ENCODE data around the gene PIM2. TPM values are rescaled to one million over a fixed set of nuclear protein-coding genes. Genes with fewer than 3 reads are reported as not detected.
A peak's percentile ranks its signal among the peaks of the same experiment; 100 is the strongest.
"Not testable (repeated sequence)": the region's sequence is repeated elsewhere in the genome, so short reads cannot be mapped to it uniquely, and the experiment has no call there.

Gene PIM2
- total RNA-seq, 1 donor from 2014 or later: 5.1 TPM

DNA sequence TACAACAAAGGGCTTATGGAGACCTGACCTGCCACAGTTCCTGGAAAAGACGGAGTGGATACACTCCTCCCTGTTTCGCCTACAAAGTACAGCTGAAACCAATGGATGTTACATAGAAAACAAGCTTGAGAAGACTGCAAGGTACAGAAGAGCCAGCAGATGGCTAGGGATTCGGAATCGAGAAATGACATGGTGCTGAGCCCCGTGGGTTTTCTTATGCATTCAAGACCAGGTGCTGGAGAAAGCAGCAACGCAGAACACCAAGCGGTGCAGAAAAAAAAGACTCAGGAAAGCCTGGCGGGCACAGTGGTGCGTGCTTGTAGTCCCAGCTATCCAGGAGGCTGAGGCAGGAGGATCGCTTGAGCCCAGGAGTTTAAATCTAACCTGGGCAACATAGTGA, 35.1 kb downstream of the PIM2 start:
- Mint-ChIP-seq H3K9me3 (ENCODE audit: low read depth) (peaks cover 2% of the 10 kb centered on the region), H3K27ac (ENCODE audit: unreplicated experiment) (no peak overlapping the region), H3K36me3 (ENCODE audit: low read depth) (no peaks in the 10 kb centered on the region), H3K4me3 (ENCODE audit: unreplicated experiment) (no peak overlapping the region), H3K27me3 (ENCODE audit: low read depth) (no peaks in the 10 kb centered on the region), H3K4me1 (ENCODE audit: low read depth) (no peaks in the 10 kb centered on the region)
- DNase-seq (ENCODE audit: low spot score): peak; percentile 29
- TF ChIP-seq, protein P1, sequence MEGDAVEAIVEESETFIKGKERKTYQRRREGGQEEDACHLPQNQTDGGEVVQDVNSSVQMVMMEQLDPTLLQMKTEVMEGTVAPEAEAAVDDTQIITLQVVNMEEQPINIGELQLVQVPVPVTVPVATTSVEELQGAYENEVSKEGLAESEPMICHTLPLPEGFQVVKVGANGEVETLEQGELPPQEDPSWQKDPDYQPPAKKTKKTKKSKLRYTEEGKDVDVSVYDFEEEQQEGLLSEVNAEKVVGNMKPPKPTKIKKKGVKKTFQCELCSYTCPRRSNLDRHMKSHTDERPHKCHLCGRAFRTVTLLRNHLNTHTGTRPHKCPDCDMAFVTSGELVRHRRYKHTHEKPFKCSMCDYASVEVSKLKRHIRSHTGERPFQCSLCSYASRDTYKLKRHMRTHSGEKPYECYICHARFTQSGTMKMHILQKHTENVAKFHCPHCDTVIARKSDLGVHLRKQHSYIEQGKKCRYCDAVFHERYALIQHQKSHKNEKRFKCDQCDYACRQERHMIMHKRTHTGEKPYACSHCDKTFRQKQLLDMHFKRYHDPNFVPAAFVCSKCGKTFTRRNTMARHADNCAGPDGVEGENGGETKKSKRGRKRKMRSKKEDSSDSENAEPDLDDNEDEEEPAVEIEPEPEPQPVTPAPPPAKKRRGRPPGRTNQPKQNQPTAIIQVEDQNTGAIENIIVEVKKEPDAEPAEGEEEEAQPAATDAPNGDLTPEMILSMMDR (IDR thresholded peaks at IDR 0.05): no peak

DNA sequence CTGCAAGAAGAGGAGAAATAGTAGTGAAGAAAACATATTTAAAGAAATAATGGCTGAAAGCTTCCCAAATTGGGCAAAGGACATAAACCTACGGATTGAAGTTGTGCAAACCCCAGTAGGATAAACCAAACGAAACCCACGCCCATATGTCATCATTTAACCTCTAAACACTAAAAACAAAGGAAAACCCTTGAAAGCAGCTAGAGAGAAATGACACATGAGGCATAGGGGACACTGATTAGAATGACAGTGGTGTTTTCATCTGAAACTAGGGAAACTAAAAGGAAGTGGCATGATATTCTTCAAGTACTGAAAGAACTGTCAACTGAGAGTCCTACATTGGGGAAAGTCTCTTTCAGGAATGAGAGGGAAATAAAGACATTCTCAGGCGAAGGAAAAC, 41.9 kb downstream of the PIM2 start:
- H3K4me3 Mint-ChIP-seq (ENCODE audit: unreplicated experiment); H3K27ac Mint-ChIP-seq (ENCODE audit: unreplicated experiment); H3K27me3 Mint-ChIP-seq (ENCODE audit: low read depth); H3K36me3 Mint-ChIP-seq (ENCODE audit: low read depth); H3K4me1 Mint-ChIP-seq (ENCODE audit: low read depth); DNase-seq (ENCODE audit: low spot score): not testable (repeated sequence)
- peaks cover 14% of the 10 kb centered on the region for H3K9me3 Mint-ChIP-seq (ENCODE audit: low read depth)

DNA sequence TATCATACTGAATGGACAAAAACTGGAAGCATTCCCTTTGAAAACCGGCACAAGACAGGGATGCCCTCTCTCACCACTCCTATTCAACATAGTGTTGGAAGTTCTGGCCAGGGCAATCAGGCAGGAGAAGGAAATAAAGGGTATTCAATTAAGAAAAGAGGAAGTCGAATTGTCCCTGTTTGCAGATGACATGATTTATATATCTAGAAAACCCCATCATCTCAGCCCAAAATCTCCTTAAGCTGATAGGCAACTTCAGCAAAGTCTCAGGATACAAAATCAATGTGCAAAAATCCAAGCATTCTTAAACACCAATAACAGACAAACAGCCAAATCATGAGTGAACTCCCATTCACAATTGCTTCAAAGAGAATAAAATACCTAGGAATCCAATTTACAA, 46.8 kb downstream of the PIM2 start:
- H3K27ac Mint-ChIP-seq (ENCODE audit: unreplicated experiment); H3K4me1 Mint-ChIP-seq (ENCODE audit: low read depth); H3K4me3 Mint-ChIP-seq (ENCODE audit: unreplicated experiment); H3K36me3 Mint-ChIP-seq (ENCODE audit: low read depth); H3K27me3 Mint-ChIP-seq (ENCODE audit: low read depth); DNase-seq (ENCODE audit: low spot score): not testable (repeated sequence)
- peaks cover 18% of the 10 kb centered on the region for H3K9me3 Mint-ChIP-seq (ENCODE audit: low read depth)

DNA sequence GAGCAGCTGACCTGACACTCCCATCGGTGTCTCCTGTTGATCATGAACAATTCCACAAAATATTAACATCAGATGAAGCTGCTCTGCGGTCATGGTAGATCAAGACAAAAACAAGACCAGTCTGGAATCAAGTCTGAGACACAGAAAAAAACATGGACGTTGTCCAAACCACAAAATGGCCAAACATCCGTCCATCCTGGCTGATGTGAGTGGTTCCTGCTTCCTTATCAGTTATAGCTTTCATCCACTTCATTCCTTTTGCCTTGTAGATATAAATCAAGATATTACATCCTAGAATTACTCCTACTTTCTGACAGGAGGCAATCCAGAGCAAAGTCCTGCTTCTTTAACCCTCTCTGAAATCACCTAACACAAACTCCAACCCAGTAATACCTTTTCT, 54.6 kb downstream of the PIM2 start:
- Mint-ChIP-seq H3K4me1 (ENCODE audit: low read depth) (peaks cover 11% of the 10 kb centered on the region), H3K27me3 (ENCODE audit: low read depth) (no peaks in the 10 kb centered on the region), H3K27ac (ENCODE audit: unreplicated experiment) (no peak overlapping the region), H3K36me3 (ENCODE audit: low read depth) (no peaks in the 10 kb centered on the region), H3K4me3 (ENCODE audit: unreplicated experiment) (no peak overlapping the region), H3K9me3 (ENCODE audit: low read depth) (peaks cover 19% of the 10 kb centered on the region)
- TF ChIP-seq, protein P1 (IDR thresholded peaks at IDR 0.05): no peak
- no peak for DNase-seq (ENCODE audit: low spot score)

Other genes starting within 250 kb of the PIM2 start
- 0.24 to 1.3 TPM (median 0.37 TPM) in 3 replicates for gene WAS, start 235.2 kb downstream of the PIM2 start, total RNA-seq
- gene SUV39H1, start 222.3 kb downstream of the PIM2 start, total RNA-seq: 3.0 to 4.7 TPM (median 3.6 TPM) in 3 replicates
- not detected in 3 replicates for gene GLOD5, start 157.3 kb downstream of the PIM2 start, total RNA-seq
- not detected in 3 replicates for gene GATA1, start 132.4 kb downstream of the PIM2 start, total RNA-seq
- 87.3 to 117 TPM (median 94.8 TPM) in 3 replicates for gene HDAC6, start 117.0 kb downstream of the PIM2 start, total RNA-seq
- gene ERAS, start 92.5 kb downstream of the PIM2 start, total RNA-seq: 0.22 TPM in 1 of 3 replicates, not detected in the others
- gene PCSK1N, start 83.4 kb downstream of the PIM2 start, total RNA-seq: 58.7 to 74.2 TPM (median 69.2 TPM) in 3 replicates
- 37.7 to 41.6 TPM (median 38.0 TPM) in 3 replicates for gene TIMM17B, start 21.3 kb downstream of the PIM2 start, total RNA-seq
- gene PQBP1, start 21.1 kb downstream of the PIM2 start, total RNA-seq: 58.4 to 61.7 TPM (median 61.7 TPM) in 3 replicates
- gene SLC35A2, start 7.4 kb downstream of the PIM2 start, total RNA-seq: 32.3 to 39.2 TPM (median 38.9 TPM) in 3 replicates
- gene OTUD5, start 38.6 kb upstream of the PIM2 start, total RNA-seq: 47.4 to 49.0 TPM (median 47.5 TPM) in 3 replicates
- gene KCND1, start 52.8 kb upstream of the PIM2 start, total RNA-seq: 1.4 to 1.7 TPM (median 1.6 TPM) in 3 replicates
- 28.8 to 37.5 TPM (median 32.7 TPM) in 3 replicates for gene GRIPAP1, start 83.2 kb upstream of the PIM2 start, total RNA-seq
- 39.3 to 42.5 TPM (median 41.2 TPM) in 3 replicates for gene TFE3, start 124.3 kb upstream of the PIM2 start, total RNA-seq
- gene CCDC120, start 140.0 kb upstream of the PIM2 start, total RNA-seq: 6.9 to 7.7 TPM (median 7.3 TPM) in 3 replicates
- gene PRAF2, start 155.0 kb upstream of the PIM2 start, total RNA-seq: 51.9 to 58.3 TPM (median 53.4 TPM) in 3 replicates
- 49.2 to 63.0 TPM (median 49.3 TPM) in 3 replicates for gene WDR45, start 160.9 kb upstream of the PIM2 start, total RNA-seq
- 16.0 to 17.5 TPM (median 17.2 TPM) in 3 replicates for gene GPKOW, start 204.7 kb upstream of the PIM2 start, total RNA-seq
- 1.6 to 3.5 TPM (median 2.9 TPM) in 3 replicates for gene MAGIX, start 243.7 kb upstream of the PIM2 start, total RNA-seq

Data from chondrocyte (in vitro differentiated cells).